GM20000 (cell line): ENCODE measurements around the gene ABR.

Source experiments
- DNase-seq: peaks from one replicate; pipeline ENCODE4 v3.0.0; 2012; ENCODE audit warnings: low spot score
- TF ChIP-seq, protein P1 (sequence below): IDR thresholded peaks from 2 replicates; pipeline ENCODE4 v1.5.1; 2012; ENCODE audit warnings: mild to moderate bottlenecking, control low read depth; ENCODE audit errors: extremely low read depth, missing control alignments

ABR gene

DNA sequence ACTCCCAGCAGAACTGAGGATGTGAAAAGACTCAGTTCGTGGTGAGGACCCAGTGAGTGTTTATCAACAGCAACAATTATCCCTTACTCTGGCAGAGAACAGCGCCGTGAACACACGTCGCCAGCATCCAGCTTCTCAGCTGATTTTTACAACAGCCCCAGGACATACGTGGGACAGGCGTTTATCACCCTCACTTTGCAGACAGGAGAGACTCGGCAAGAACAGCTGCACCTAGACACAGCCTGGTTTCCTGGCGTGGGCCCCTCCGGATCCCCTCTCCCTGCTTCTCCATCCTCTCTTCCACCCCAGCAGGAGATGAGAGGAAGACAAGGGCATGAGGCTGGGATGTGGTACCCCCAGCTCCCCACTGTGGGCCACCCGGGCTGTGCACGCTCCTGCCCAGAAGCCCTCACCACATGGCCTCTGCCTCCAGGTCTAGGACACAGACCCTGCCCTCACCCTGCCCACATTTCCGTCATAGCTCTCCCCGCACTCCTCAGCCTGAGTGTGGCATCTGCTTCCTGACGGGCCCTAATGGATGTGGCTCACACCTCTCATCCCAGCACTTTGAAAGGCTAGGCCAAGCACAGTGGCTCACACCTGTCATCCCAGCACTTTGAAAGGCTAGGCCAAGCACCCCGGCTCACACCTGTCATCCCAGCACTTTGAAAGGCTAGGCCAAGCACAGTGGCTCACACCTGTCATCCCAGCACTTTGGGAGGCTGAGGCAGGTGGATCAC is 17.5 kb downstream of the ABR start:
- TF ChIP-seq, protein P1, sequence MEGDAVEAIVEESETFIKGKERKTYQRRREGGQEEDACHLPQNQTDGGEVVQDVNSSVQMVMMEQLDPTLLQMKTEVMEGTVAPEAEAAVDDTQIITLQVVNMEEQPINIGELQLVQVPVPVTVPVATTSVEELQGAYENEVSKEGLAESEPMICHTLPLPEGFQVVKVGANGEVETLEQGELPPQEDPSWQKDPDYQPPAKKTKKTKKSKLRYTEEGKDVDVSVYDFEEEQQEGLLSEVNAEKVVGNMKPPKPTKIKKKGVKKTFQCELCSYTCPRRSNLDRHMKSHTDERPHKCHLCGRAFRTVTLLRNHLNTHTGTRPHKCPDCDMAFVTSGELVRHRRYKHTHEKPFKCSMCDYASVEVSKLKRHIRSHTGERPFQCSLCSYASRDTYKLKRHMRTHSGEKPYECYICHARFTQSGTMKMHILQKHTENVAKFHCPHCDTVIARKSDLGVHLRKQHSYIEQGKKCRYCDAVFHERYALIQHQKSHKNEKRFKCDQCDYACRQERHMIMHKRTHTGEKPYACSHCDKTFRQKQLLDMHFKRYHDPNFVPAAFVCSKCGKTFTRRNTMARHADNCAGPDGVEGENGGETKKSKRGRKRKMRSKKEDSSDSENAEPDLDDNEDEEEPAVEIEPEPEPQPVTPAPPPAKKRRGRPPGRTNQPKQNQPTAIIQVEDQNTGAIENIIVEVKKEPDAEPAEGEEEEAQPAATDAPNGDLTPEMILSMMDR = no peak
- no peak for DNase-seq

DNA sequence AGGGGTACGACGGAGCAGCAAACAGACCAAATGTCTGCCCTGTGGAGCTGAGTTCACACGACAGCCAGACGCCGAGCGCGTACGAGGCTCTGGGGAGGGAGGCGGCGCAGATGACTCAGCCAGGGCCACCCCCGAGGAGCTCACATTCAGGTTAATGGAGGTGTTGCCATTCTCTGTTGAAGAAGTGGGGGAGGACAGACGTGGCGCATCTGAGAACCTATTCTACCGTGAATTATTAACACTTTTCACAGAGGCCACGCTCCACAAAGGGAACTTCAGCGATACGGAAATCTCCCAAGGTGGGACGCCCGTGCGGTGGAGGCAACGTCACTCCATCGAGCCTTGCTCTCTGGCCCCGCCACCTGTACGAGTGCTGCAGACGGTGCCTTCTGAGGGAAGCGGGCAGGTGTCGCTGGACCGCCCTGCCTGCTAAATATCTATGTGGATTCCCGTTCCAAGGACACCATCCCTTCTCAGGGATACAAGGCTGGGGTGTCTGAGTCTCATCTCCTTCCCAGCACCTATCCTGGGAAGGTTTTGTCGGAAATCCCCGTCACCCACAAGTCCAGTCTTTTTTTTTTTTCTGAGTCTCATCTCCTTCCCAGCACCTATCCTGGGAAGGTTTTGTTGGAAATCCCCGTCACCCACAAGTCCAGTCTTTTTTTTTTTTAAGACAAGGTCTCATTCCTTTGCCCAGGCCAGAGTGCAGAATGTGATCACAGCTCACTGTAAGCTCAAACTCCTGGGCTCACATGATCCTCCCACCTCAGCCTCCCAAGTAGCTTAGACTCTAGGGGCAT is 19.0 kb downstream of the ABR start:
- TF ChIP-seq, protein P1 = no peak
- DNase-seq = no peak

DNA sequence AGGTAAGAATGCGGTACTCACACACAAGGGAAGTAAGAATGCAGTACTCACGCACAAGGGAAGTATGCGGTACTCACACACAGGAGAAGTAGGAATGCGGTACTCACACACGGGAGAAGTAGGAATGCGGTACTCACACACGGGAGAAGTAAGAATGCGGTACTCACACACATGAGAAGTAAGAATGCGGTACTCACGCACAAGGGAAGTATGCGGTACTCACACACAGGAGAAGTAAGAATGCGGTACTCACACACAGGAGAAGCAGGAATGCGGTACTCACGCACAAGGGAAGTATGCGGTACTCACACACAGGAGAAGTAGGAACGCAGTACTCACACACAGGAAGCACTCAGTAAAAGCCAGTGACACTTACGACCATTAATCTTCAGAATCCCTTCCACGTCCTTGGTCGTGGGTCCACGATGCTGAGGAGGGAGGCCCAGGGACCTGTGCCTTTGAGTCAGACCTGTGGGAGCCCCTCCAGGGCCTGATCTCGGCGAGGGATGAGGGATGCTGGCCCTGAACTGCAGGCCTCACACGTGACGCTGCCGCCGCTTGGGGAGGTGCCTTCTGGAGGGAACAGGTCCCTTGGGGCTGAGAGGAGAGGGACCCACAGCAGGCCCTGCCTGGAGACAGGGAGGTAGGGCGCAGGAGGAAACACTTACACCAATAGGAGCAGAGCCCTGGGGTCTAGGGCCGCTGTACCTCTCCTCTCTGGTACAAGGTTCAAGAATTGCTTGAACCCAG is 20.2 kb downstream of the ABR start:
- TF ChIP-seq, protein P1 = no peak
- no peak for DNase-seq

DNA sequence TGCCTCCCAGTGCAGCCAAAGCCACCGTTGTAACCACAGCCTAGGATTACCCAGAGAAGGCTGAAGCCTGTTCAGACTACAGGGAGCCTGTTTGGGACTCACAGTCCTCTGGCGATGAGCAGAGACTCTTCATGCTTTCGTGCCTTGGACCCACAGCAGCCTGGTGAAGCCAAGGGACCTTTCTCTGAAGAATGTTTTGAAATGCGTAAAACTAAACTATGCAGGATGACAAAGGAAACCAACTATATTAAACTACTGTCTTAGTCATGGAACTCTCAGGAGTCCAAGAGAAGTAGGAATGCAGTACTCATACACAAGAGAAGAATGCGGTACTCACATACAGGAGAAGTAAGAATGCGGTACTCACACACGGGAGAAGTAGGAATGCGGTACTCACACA is 20.9 kb downstream of the ABR start:
- TF ChIP-seq, protein P1 = no peak
- DNase-seq = no peak

DNA sequence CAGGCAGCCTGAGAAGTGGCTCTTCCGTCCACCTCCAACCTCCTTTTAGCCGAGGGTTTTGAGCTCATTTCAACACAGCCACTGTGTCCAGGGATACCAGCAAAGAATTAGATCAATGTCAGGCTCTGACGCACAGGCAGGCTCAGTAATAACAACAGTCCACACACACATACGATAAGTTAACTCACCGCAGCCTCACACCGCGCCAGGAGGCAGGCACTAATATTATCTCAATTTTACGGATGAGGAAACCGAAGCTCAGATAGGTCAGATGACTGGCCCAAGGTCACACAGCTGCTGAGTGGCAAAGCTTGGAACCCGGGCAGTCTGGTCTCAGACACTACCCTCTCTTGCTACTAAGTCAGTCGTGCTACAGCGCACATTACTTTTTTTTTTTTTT is 22.9 kb downstream of the ABR start:
- TF ChIP-seq, protein P1 = no peak
- DNase-seq = no peak

DNA sequence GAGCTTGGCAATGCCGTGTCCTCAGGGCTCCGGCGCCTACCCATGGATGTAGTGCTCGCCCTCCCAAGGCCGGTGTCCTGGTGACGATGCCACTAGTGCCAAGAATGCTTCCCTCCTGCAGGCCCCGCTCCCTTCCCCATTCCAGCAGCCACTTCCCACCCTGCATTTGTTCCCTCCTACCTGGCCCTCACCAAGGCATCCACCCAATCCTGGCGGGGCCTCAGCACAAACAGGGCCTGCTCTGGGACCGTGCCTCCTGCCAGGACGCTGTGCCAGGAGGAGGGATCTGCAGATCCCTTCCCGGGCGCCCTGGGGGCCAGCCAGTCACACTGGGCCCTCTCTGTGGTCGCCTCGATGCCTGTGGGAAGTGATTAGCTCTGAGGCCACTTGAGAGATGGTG is 25.1 kb downstream of the ABR start:
- TF ChIP-seq, protein P1 = no peak
- DNase-seq = no peak
